Measurements from ENCODE around the gene ARHGEF3.

The ARHGEF3 gene

GRCh38 chr3:56742887-56743286, 58.9 kb downstream of the ARHGEF3 start:
- H3K27me3 ChIP-seq (ENCODE audit: control insufficient read depth, low read length) = no peaks in the 10 kb centered on the region
- H3K9me3 ChIP-seq (ENCODE audit: control insufficient read depth, insufficient read depth, low read length) = no peaks in the 10 kb centered on the region
- H3K4me3 ChIP-seq (ENCODE audit: low read length) = no peak overlapping the region
- H3K27ac ChIP-seq (ENCODE audit: low read depth, low read length) = no peak overlapping the region
- H3K4me2 ChIP-seq (ENCODE audit: low read length) = no peak overlapping the region
- no peaks in the 10 kb centered on the region for H4K20me1 ChIP-seq (ENCODE audit: control insufficient read depth, insufficient read depth, low read depth, low read length)
- no peaks in the 10 kb centered on the region for H3K36me3 ChIP-seq (ENCODE audit: control insufficient read depth, low read length)
- H3K9me2 ChIP-seq (replicated peaks; ENCODE audit: control insufficient read depth, low read length) = no peaks in the 10 kb centered on the region
- TF ChIP-seq EZH2phosphoT487 (IDR thresholded peaks at IDR 0.05; ENCODE audit: borderline replicate concordance, low read length) (no peak), CTCF (IDR thresholded peaks at IDR 0.05; ENCODE audit: low read depth, low read length, poor library complexity, severe bottlenecking) (no peak)
- no peaks in the 10 kb centered on the region for H3K4me1 ChIP-seq (ENCODE audit: control insufficient read depth, low read length)
- H3F3A ChIP-seq (ENCODE audit: control insufficient read depth, insufficient read depth) = no peaks in the 10 kb centered on the region
- H3K79me2 ChIP-seq (ENCODE audit: control insufficient read depth, low read length) = no peaks in the 10 kb centered on the region

- Histone ChIP-seq H3K4me2 (ENCODE audit: low read length) (no peak overlapping the region), H3K4me1 (ENCODE audit: control insufficient read depth, low read length) (no peaks in the 10 kb centered on the region), H3K27me3 (ENCODE audit: control insufficient read depth, low read length) (no peaks in the 10 kb centered on the region), H3K9me3 (ENCODE audit: control insufficient read depth, insufficient read depth, low read length) (no peaks in the 10 kb centered on the region), H3K9me2 (replicated peaks; ENCODE audit: control insufficient read depth, low read length) (no peaks in the 10 kb centered on the region), H3K4me3 (ENCODE audit: low read length) (no peak overlapping the region), H3K36me3 (ENCODE audit: control insufficient read depth, low read length) (no peaks in the 10 kb centered on the region), H3F3A (ENCODE audit: control insufficient read depth, insufficient read depth) (no peaks in the 10 kb centered on the region), H4K20me1 (ENCODE audit: control insufficient read depth, insufficient read depth, low read depth, low read length) (no peaks in the 10 kb centered on the region), H3K27ac (ENCODE audit: low read depth, low read length) (no peak overlapping the region), H3K79me2 (ENCODE audit: control insufficient read depth, low read length) (no peaks in the 10 kb centered on the region)
- TF ChIP-seq EZH2phosphoT487 (IDR thresholded peaks at IDR 0.05; ENCODE audit: borderline replicate concordance, low read length) (no peak), CTCF (IDR thresholded peaks at IDR 0.05; ENCODE audit: low read depth, low read length, poor library complexity, severe bottlenecking) (no peak)
Observed at GRCh38 chr3:56739036-56739435, 62.7 kb downstream of the ARHGEF3 start.

- Histone ChIP-seq H3K79me2 (ENCODE audit: control insufficient read depth, low read length) (no peaks in the 10 kb centered on the region), H3K4me2 (ENCODE audit: low read length) (no peak overlapping the region), H4K20me1 (ENCODE audit: control insufficient read depth, insufficient read depth, low read depth, low read length) (no peaks in the 10 kb centered on the region), H3K4me1 (ENCODE audit: control insufficient read depth, low read length) (no peaks in the 10 kb centered on the region), H3K27ac (ENCODE audit: low read depth, low read length) (no peak overlapping the region), H3F3A (ENCODE audit: control insufficient read depth, insufficient read depth) (no peaks in the 10 kb centered on the region), H3K4me3 (ENCODE audit: low read length) (no peak overlapping the region), H3K9me3 (ENCODE audit: control insufficient read depth, insufficient read depth, low read length) (no peaks in the 10 kb centered on the region), H3K36me3 (ENCODE audit: control insufficient read depth, low read length) (no peaks in the 10 kb centered on the region), H3K27me3 (ENCODE audit: control insufficient read depth, low read length) (no peaks in the 10 kb centered on the region), H3K9me2 (replicated peaks; ENCODE audit: control insufficient read depth, low read length) (no peaks in the 10 kb centered on the region)
- TF ChIP-seq CTCF (IDR thresholded peaks at IDR 0.05; ENCODE audit: low read depth, low read length, poor library complexity, severe bottlenecking) = no peak
- no peak for TF ChIP-seq EZH2phosphoT487 (IDR thresholded peaks at IDR 0.05; ENCODE audit: borderline replicate concordance, low read length)
Observed at GRCh38 chr3:56737006-56737405, 64.7 kb downstream of the ARHGEF3 start.

GRCh38 chr3:56732109-56732508, 69.6 kb downstream of the ARHGEF3 start:
- Histone ChIP-seq H3F3A (ENCODE audit: control insufficient read depth, insufficient read depth) (no peaks in the 10 kb centered on the region), H3K27me3 (ENCODE audit: control insufficient read depth, low read length) (no peaks in the 10 kb centered on the region), H3K9me3 (ENCODE audit: control insufficient read depth, insufficient read depth, low read length) (no peaks in the 10 kb centered on the region), H3K9me2 (replicated peaks; ENCODE audit: control insufficient read depth, low read length) (no peaks in the 10 kb centered on the region), H3K36me3 (ENCODE audit: control insufficient read depth, low read length) (no peaks in the 10 kb centered on the region), H3K4me3 (ENCODE audit: low read length) (no peak overlapping the region), H4K20me1 (ENCODE audit: control insufficient read depth, insufficient read depth, low read depth, low read length) (no peaks in the 10 kb centered on the region), H3K4me1 (ENCODE audit: control insufficient read depth, low read length) (no peaks in the 10 kb centered on the region), H3K79me2 (ENCODE audit: control insufficient read depth, low read length) (no peaks in the 10 kb centered on the region), H3K4me2 (ENCODE audit: low read length) (no peak overlapping the region), H3K27ac (ENCODE audit: low read depth, low read length) (no peak overlapping the region)
- no peak for TF ChIP-seq EZH2phosphoT487 (IDR thresholded peaks at IDR 0.05; ENCODE audit: borderline replicate concordance, low read length)
- TF ChIP-seq CTCF (IDR thresholded peaks at IDR 0.05; ENCODE audit: low read depth, low read length, poor library complexity, severe bottlenecking) = no peak
